Colonic mucosa (tissue), 4 donors: ENCODE results near the gene SPRYD4. TPM values are rescaled to one million over a fixed set of nuclear protein-coding genes. Genes with fewer than 3 reads are reported as not detected.

Experiments used
- DNase-seq: peaks from one replicate; pipeline ENCODE4 v3.0.0-alpha.2; 2020
- H3K27ac ChIP-seq: fragments of 200-600 bp; one replicate; pipeline ENCODE4 v1.8.0; 2021
- H3K27me3 ChIP-seq: fragments of 200-600 bp; one replicate; pipeline ENCODE4 v1.8.0; 2021
- H3K36me3 ChIP-seq: fragments of 200-600 bp; one replicate; pipeline ENCODE4 v1.8.0; 2021
- H3K4me1 ChIP-seq: fragments of 200-600 bp; one replicate; pipeline ENCODE4 v1.8.0; 2021; ENCODE audit warnings: mild to moderate bottlenecking
- H3K4me3 ChIP-seq: fragments of 200-600 bp; one replicate; pipeline ENCODE4 v1.8.0; 2021
- H3K9ac ChIP-seq, 2 donors: one replicate each; pipeline ENCODE4 v1.7.0; 2013; ENCODE audit warnings: control low read depth in 2 of 2, low read depth in 2 of 2, low read length in 2 of 2
- H3K9me3 ChIP-seq: fragments of 200-600 bp; one replicate; pipeline ENCODE4 v1.8.0; 2021
- intact Hi-C: fragments of 100-400 bp; cut with DNase I; formaldehyde crosslinking; loops from one replicate; pipeline ENCODE4 v1.14.1; 2022
- total RNA-seq, 2 donors: library from RNA; stranded (reverse); fragmentation: NEBNext Ultra II Directional in 1 of 2; extraction: Animal tissue kit (Norgen Biotek cat#: 25700) in 1 of 2; gene quantifications; one replicate each; pipeline ENCODE4 v1.2.1, GENCODE V29; 2021
- TF ChIP-seq, protein P1 (sequence below): fragments of 200-600 bp; IDR thresholded peaks from one replicate; pipeline ENCODE4 v1.8.0; 2022; ENCODE audit warnings: antibody characterized with exemption, mild to moderate bottlenecking
- donor health status: healthy.
- donor health status: DM: no; HTN: no; CAD: no.
- donor health status: DM: no; HTN: no; CAD: no.

The SPRYD4 gene
- total RNA-seq, 2 donors from 2014 or later, result 4.0 to 4.2 TPM

- Histone ChIP-seq H3K4me3 (no peak overlapping the region), H3K9me3 (no peaks in the 10 kb centered on the region), H3K27ac (no peak overlapping the region), H3K36me3 (no peaks in the 10 kb centered on the region), H3K4me1 (no peaks in the 10 kb centered on the region), H3K27me3 (no peaks in the 10 kb centered on the region), H3K9ac (no peak overlapping the region)
- intact Hi-C loops, result no loop called here
- TF ChIP-seq, protein P1, sequence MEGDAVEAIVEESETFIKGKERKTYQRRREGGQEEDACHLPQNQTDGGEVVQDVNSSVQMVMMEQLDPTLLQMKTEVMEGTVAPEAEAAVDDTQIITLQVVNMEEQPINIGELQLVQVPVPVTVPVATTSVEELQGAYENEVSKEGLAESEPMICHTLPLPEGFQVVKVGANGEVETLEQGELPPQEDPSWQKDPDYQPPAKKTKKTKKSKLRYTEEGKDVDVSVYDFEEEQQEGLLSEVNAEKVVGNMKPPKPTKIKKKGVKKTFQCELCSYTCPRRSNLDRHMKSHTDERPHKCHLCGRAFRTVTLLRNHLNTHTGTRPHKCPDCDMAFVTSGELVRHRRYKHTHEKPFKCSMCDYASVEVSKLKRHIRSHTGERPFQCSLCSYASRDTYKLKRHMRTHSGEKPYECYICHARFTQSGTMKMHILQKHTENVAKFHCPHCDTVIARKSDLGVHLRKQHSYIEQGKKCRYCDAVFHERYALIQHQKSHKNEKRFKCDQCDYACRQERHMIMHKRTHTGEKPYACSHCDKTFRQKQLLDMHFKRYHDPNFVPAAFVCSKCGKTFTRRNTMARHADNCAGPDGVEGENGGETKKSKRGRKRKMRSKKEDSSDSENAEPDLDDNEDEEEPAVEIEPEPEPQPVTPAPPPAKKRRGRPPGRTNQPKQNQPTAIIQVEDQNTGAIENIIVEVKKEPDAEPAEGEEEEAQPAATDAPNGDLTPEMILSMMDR, result no peak
- DNase-seq, result no peak
Measured at GRCh38 chr12:56476972-56477432, 8.6 kb downstream of the SPRYD4 start.

DNA sequence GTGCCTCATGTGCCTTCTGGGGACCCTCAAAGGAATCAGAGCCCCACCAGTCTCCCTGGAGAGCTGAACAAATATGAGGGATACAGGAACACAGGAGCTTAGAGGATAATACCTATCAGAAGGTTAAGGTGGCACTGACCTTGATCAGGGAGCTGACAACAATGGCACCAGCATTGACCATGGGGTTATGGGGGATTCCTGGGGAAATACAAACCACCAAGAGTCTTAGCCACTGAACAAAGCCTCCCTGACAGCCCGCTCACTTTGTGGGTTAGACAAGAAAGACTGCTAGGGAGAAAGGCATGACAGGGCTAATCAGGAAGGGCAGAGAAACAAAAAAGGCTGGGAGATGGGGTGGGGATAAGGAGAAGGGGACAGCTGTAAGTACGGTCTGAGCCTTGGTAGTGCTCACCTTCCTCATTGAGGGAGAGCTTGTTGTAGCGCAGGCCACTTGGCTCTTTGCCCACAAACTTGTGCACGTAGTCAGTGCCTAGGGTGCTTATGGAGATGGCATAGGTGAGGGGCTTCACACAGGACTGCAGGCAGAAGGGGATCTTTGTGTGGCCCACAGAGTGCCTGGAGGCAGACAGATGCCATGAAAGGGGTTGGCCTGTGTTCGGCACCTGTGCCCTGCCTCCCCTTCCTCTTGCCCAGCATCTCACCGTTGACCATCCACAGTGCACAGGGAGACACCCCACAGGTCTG is 9.3 kb downstream of the SPRYD4 start:
- no peak for DNase-seq
- Histone ChIP-seq H3K27me3 (no peaks in the 10 kb centered on the region), H3K9ac (no peak overlapping the region), H3K27ac (no peak overlapping the region), H3K9me3 (no peaks in the 10 kb centered on the region), H3K36me3 (no peaks in the 10 kb centered on the region), H3K4me1 (no peaks in the 10 kb centered on the region), H3K4me3 (no peak overlapping the region)
- TF ChIP-seq, protein P1, result no peak
- intact Hi-C loops, result no loop called here

GRCh38 chr12:56479625-56480024 is 11.2 kb downstream of the SPRYD4 start:
- intact Hi-C loops, result no loop called here
- Histone ChIP-seq H3K27ac (no peak overlapping the region), H3K27me3 (no peaks in the 10 kb centered on the region), H3K36me3 (no peaks in the 10 kb centered on the region), H3K9me3 (no peaks in the 10 kb centered on the region), H3K4me1 (no peaks in the 10 kb centered on the region), H3K9ac (no peak overlapping the region), H3K4me3 (no peak overlapping the region)
- TF ChIP-seq, protein P1, result no peak
- DNase-seq, result no peak

- H3K4me1 ChIP-seq, result peaks cover 9% of the 10 kb centered on the region
- H3K36me3 ChIP-seq, result no peaks in the 10 kb centered on the region
- H3K9me3 ChIP-seq, result no peaks in the 10 kb centered on the region
- H3K27me3 ChIP-seq, result no peaks in the 10 kb centered on the region
- H3K4me3 ChIP-seq, result no peak overlapping the region
- H3K9ac ChIP-seq, result no peak overlapping the region
- intact Hi-C loops, result no loop called here
- no peak for DNase-seq
- TF ChIP-seq, protein P1, result no peak
- H3K27ac ChIP-seq, result no peak overlapping the region
Measured at GRCh38 chr12:56484566-56484965, 16.2 kb downstream of the SPRYD4 start.

DNA sequence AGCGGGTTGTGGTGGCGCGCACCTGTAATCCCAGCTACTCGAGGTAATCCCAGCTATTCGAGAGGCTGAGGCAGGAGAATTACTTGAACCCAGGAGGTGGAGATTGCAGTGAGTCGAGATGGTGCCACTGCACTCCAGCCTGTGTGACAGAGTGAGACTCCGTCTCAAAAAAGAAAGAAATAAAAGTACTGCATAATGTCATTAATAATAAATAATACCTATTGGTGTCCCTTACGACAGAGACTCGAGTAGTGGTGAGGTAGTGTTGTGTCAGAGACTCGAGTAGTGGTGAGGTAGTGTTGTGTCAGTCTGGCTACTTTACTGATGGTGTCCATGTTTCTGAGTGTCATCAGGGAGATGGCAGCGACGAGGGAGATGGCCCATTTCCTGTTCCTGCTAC is 18.3 kb downstream of the SPRYD4 start:
- Histone ChIP-seq H3K36me3 (no peaks in the 10 kb centered on the region), H3K27me3 (peaks cover 5% of the 10 kb centered on the region), H3K4me1 (peaks cover 9% of the 10 kb centered on the region), H3K4me3 (no peak overlapping the region), H3K9ac (no peak overlapping the region), H3K27ac (no peak overlapping the region), H3K9me3 (no peaks in the 10 kb centered on the region)
- DNase-seq, result no peak
- TF ChIP-seq, protein P1, result no peak
- intact Hi-C loops, result no loop called here
